GM12878 (cell line): Measurements from ENCODE around the gene TBCK. TPM values are rescaled to one million over a fixed set of nuclear protein-coding genes. Genes with fewer than 3 reads are reported as not detected.

ENCODE experiments used
- ATAC-seq: fragments of 200-7000 bp; cut with Tn5 transposase; 3 replicates; pipeline ENCODE4 v1.9.1; 2020; ENCODE audit warnings: mild to moderate bottlenecking, moderate library complexity
- BruUV-seq: library from RNA; stranded (reverse); fragments of 400-500 nt; replicated peaks from 2 replicates; lab custom pipeline; 2021; lab: Mats Ljungman, UMichigan
- CTCF ChIA-PET: fragments of 300-600 bp; sonication (Branson Sonifier 250); formaldehyde crosslinking; extraction: SDS; loops from one replicate; lab custom pipeline; 2021; ENCODE audit warnings: inconsistent platforms; lab: Yijun Ruan, JAX
- POLR2A ChIA-PET: fragments of 350-600 bp; formaldehyde crosslinking; extraction: SDS; loops from one replicate; lab custom pipeline; 2021; ENCODE audit warnings: inconsistent platforms; lab: Charles Lee
- RAD21 ChIA-PET: fragments of 300-600 bp; sonication (Branson Sonifier 250); formaldehyde crosslinking; loops from one replicate; lab custom pipeline; 2023; ENCODE audit warnings: antibody characterized with exemption; ENCODE audit not compliant: unreplicated experiment; lab: Charles Lee
- SMC1A ChIA-PET: fragments of 300-600 bp; sonication (Branson Sonifier 250); formaldehyde crosslinking; loops from one replicate; lab custom pipeline; 2023; ENCODE audit not compliant: unreplicated experiment, uncharacterized antibody; lab: Charles Lee
- DNase-seq: peaks from one replicate; pipeline ENCODE4 v3.0.0-alpha.2; 2011; ENCODE audit warnings: low read depth, low spot score
- FAIRE-seq: peaks from 3 replicates; lab custom pipeline; 2011; peaks lifted over from hg19 to GRCh38; lab: Jason Lieb, UNC
- H2AFZ ChIP-seq: 2 replicates; pipeline ENCODE4 v1.6.0; 2011; ENCODE audit warnings: low read depth, low read length, control low read depth; ENCODE audit not compliant: control insufficient read depth
- H3K27ac ChIP-seq: 2 replicates; pipeline ENCODE4 v1.5.1; 2011; ENCODE audit warnings: control low read depth; ENCODE audit not compliant: control insufficient read depth, insufficient read depth
- H3K27me3 ChIP-seq, 2 experiments: replicated peaks in 1 of 2; 2 replicates each; pipeline versions ENCODE4 v1.6.0 to v1.6.1; 2011; ENCODE audit warnings: low read length in 1 of 2; ENCODE audit not compliant: control insufficient read depth in 2 of 2, insufficient read depth in 2 of 2
- H3K36me3 ChIP-seq, 2 experiments: 2 replicates each; pipeline ENCODE4 v1.5.1; 2011; ENCODE audit warnings: low read length in 1 of 2; ENCODE audit not compliant: control insufficient read depth in 2 of 2, insufficient read depth in 2 of 2
- H3K4me1 ChIP-seq: 2 replicates; pipeline ENCODE4 v1.6.1; 2011; ENCODE audit warnings: mild to moderate bottlenecking, low read length, moderate library complexity, mixed read lengths; ENCODE audit not compliant: control insufficient read depth, insufficient read depth
- H3K4me2 ChIP-seq: 2 replicates; pipeline ENCODE4 v1.6.0; 2011; ENCODE audit warnings: control low read depth; ENCODE audit not compliant: control insufficient read depth, insufficient read depth
- H3K4me3 ChIP-seq: fragments of 200-600 bp; sonication (generic); 2 replicates; pipeline ENCODE4 v1.5.1; 2016
- H3K79me2 ChIP-seq: 2 replicates; pipeline ENCODE4 v1.6.0; 2011; ENCODE audit warnings: low read length; ENCODE audit not compliant: control insufficient read depth, insufficient read depth
- H3K9ac ChIP-seq: 2 replicates; pipeline ENCODE4 v1.8.0; 2011; ENCODE audit warnings: low read length, control low read depth, mixed read lengths; ENCODE audit not compliant: control insufficient read depth, insufficient read depth
- H3K9me3 ChIP-seq: replicated peaks from 3 replicates; pipeline ENCODE4 v1.5.1; 2011; ENCODE audit warnings: mild to moderate bottlenecking, low read length; ENCODE audit not compliant: control insufficient read depth, insufficient read depth
- H4K20me1 ChIP-seq: 2 replicates; pipeline ENCODE4 v1.6.0; 2011; ENCODE audit not compliant: control insufficient read depth, insufficient read depth
- CHD1 ChIP-seq: IDR thresholded peaks from 2 replicates; pipeline ENCODE4 v1.6.1; 2012; ENCODE audit warnings: low read depth, low read length, improper control_type of control experiment
- EED ChIP-seq: sonication (generic); IDR thresholded peaks from 2 replicates; pipeline ENCODE4 v1.6.1; 2016; ENCODE audit warnings: antibody characterized with exemption, low read depth
- IKZF1 ChIP-seq: fragments of 450-650 bp; conservative IDR thresholded peaks from 2 replicates; pipeline ENCODE4 v1.6.1; 2017; ENCODE audit warnings: antibody characterized with exemption, mild to moderate bottlenecking
- IKZF2 ChIP-seq, 2 experiments: fragments of 450-650 bp; IDR thresholded peaks; 2 replicates each; pipeline ENCODE4 v1.6.1; 2017; ENCODE audit warnings: mild to moderate bottlenecking in 2 of 2, moderate library complexity in 2 of 2
- MTA3 ChIP-seq: IDR thresholded peaks from 2 replicates; pipeline ENCODE4 v1.6.1; 2012; ENCODE audit warnings: low read length, inconsistent platforms, borderline replicate concordance
- RCOR1 ChIP-seq: conservative IDR thresholded peaks from 2 replicates; pipeline ENCODE4 v1.6.1; 2012; ENCODE audit warnings: low read depth, low read length, improper control_type of control experiment
- SP1 ChIP-seq: IDR thresholded peaks from one replicate; pipeline ENCODE4 v1.6.1; 2011; ENCODE audit warnings: low read depth, low read length
- ZNF274 ChIP-seq: IDR thresholded peaks from one replicate; pipeline ENCODE4 v1.8.0; 2011; ENCODE audit not compliant: insufficient read length, insufficient read depth
- WGBS: methylation state at CpG from one replicate; pipeline ENCODE4 v1.1.6; 2016; ENCODE audit warnings: low lambda C conversion rate; ENCODE audit not compliant: insufficient replicate concordance, insufficient coverage; ENCODE audit errors: missing lambda C conversion rate; 5-methylcytosine and 5-hydroxymethylcytosine counted together
- in situ Hi-C: fragments of 300-500 bp; cut with MboI; formaldehyde crosslinking; loops from 9 replicates; pipeline ENCODE4 v1.14.3; 2018; ENCODE audit warnings: mixed read lengths
- intact Hi-C: fragments of 100-400 bp; cut with micrococcal nuclease; formaldehyde crosslinking; loops from one replicate; pipeline ENCODE4 v1.14.2; 2022; ENCODE audit not compliant: unreplicated experiment
- polyA plus RNA-seq, 11 experiments: library from polyadenylated mRNA; depleted of rRNA in 4 of 11; unstranded in 6 of 11; stranded (reverse) in 5 of 11; fragments of >200 nt; fragmentation: Nextera tagmentation in 4 of 11; fragmentation: Illumina TruSeq in 1 of 11; extraction: Ambion mirVana in 4 of 11; extraction: Trizol in 1 of 11; gene quantifications; 1 replicate in 1 of 11; 2 replicates in 10 of 11; pipeline versions ENCODE4 v1.2.1 to v1.2.3, GENCODE V29; 2011 to 2016; ENCODE audit warnings: inconsistent platforms in 2 of 11, missing spikeins in 2 of 11, low read depth in 1 of 11
- total RNA-seq, 4 experiments: library from RNA; depleted of rRNA in 3 of 4; stranded (reverse); fragments of >200 nt in 3 of 4; fragmentation: Illumina TruSeq in 1 of 4; extraction: Trizol in 1 of 4; gene quantifications; 2 replicates each; pipeline versions ENCODE4 v1.2.1 to v1.2.3, GENCODE V29; 2013 to 2021
- TF ChIP-seq, protein P1 (sequence below): IDR thresholded peaks from 2 replicates; pipeline ENCODE4 v1.6.1; 2012; ENCODE audit warnings: low read depth, low read length, improper control_type of control experiment
- TF ChIP-seq, protein P2 (sequence below): IDR thresholded peaks from 2 replicates; pipeline ENCODE4 v1.6.1; 2012; ENCODE audit warnings: mild to moderate bottlenecking, low read depth, low read length
- TF ChIP-seq, protein P3 (sequence below): IDR thresholded peaks from 2 replicates; pipeline ENCODE4 v1.6.1; 2012; ENCODE audit warnings: low read length, inconsistent platforms

The TBCK gene
- total and polyA plus RNA-seq, 10 of the 15 experiments (the other 5 are each of a cell fraction or from before 2014, with no cell fraction given), result 4.1 to 30.3 (median 20.2) TPM

DNA sequence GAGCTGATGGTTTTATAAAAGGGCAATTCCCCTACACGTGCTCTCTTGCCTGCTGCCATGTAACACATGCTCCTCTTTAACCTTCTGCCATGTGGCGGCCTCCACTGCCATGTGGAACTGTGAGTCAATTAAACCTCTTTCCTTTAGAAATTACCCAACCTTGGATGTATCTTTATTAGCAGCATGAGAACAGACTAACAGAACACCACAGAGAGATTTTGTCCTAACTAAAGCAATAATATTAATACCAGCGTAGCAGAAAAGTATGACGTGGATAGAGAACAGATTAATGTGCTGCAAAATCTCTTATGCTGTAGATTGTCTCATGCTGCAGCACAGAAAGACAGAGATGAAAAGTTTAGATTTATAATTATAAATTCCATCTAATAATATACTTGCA lies 23.4 kb upstream of the TBCK start:
- no peak overlapping the region for H3K4me3 ChIP-seq
- RAD21 ChIA-PET, result no interaction called here
- no peaks in the 10 kb centered on the region for H3K27me3 ChIP-seq
- CTCF ChIA-PET, result no interaction called here
- 86% methylated on average over 4 of the region's 4 CpGs for WGBS
- peaks cover 18% of the 10 kb centered on the region; the same call in 2 of the 3 replicates for H3K9me3 ChIP-seq
- H3K79me2 ChIP-seq, result peaks cover 5% of the 10 kb centered on the region
- intact Hi-C loops (no loop called here), in situ Hi-C loops (no loop called here)
- no peaks in the 10 kb centered on the region for H4K20me1 ChIP-seq
- no peak overlapping the region for H2AFZ ChIP-seq
- no peak for FAIRE-seq
- H3K36me3 ChIP-seq, result peaks cover 7 to 42% of the 10 kb centered on the region in 2 experiments
- H3K27ac ChIP-seq, result no peak overlapping the region
- TF ChIP-seq SP1 (no peak), MTA3 (no peak), IKZF1 (no peak), CHD1 (no peak)
- TF ChIP-seq, all 136 proteins: peak for 0
- H3K4me2 ChIP-seq, result no peak overlapping the region
- DNase-seq (no peak), ATAC-seq (no peak)
- SMC1A ChIA-PET, result no interaction called here
- no peaks in the 10 kb centered on the region for H3K4me1 ChIP-seq
- BruUV-seq, result no TSS peak
- no peak overlapping the region for H3K9ac ChIP-seq
- POLR2A ChIA-PET, result no interaction called here

DNA sequence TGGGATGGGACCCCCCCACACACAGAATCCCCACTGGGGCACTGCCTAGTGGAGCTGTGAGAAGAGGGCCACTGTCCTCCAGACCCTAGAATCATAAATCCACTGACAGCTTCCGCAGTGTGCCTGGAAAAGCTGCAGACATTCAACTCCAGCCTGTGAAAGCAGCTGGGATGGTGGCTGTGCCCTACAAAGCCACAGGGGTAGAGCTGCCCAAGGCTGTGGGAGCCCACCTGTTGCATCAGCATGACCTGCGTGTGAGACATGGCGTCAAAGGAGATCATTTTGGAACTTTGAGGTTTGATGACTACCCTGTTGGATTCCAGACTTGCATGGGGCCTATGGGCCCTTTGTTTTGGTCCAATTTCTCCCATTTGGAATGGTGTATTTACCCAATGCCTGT lies 22.7 kb upstream of the TBCK start:
- BruUV-seq, result no TSS peak
- DNase-seq (no peak), FAIRE-seq (no peak), ATAC-seq (no peak)
- in situ Hi-C loops (no loop called here), intact Hi-C loops (no loop called here)
- no peaks in the 10 kb centered on the region for H4K20me1 ChIP-seq
- H3K9ac ChIP-seq, result no peak overlapping the region
- SMC1A ChIA-PET, result no interaction called here
- RAD21 ChIA-PET, result no interaction called here
- 95% methylated on average over 3 of the region's 3 CpGs for WGBS
- H3K79me2 ChIP-seq, result peaks cover 5% of the 10 kb centered on the region
- H3K27me3 ChIP-seq, result no peaks in the 10 kb centered on the region
- TF ChIP-seq EED (no peak), RCOR1 (no peak), ZNF274 (no peak), IKZF2 (IDR thresholded peaks at IDR 0.05) (no peak)
- TF ChIP-seq, protein P1, sequence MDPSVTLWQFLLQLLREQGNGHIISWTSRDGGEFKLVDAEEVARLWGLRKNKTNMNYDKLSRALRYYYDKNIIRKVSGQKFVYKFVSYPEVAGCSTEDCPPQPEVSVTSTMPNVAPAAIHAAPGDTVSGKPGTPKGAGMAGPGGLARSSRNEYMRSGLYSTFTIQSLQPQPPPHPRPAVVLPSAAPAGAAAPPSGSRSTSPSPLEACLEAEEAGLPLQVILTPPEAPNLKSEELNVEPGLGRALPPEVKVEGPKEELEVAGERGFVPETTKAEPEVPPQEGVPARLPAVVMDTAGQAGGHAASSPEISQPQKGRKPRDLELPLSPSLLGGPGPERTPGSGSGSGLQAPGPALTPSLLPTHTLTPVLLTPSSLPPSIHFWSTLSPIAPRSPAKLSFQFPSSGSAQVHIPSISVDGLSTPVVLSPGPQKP, result no peak
- TF ChIP-seq, protein P2, sequence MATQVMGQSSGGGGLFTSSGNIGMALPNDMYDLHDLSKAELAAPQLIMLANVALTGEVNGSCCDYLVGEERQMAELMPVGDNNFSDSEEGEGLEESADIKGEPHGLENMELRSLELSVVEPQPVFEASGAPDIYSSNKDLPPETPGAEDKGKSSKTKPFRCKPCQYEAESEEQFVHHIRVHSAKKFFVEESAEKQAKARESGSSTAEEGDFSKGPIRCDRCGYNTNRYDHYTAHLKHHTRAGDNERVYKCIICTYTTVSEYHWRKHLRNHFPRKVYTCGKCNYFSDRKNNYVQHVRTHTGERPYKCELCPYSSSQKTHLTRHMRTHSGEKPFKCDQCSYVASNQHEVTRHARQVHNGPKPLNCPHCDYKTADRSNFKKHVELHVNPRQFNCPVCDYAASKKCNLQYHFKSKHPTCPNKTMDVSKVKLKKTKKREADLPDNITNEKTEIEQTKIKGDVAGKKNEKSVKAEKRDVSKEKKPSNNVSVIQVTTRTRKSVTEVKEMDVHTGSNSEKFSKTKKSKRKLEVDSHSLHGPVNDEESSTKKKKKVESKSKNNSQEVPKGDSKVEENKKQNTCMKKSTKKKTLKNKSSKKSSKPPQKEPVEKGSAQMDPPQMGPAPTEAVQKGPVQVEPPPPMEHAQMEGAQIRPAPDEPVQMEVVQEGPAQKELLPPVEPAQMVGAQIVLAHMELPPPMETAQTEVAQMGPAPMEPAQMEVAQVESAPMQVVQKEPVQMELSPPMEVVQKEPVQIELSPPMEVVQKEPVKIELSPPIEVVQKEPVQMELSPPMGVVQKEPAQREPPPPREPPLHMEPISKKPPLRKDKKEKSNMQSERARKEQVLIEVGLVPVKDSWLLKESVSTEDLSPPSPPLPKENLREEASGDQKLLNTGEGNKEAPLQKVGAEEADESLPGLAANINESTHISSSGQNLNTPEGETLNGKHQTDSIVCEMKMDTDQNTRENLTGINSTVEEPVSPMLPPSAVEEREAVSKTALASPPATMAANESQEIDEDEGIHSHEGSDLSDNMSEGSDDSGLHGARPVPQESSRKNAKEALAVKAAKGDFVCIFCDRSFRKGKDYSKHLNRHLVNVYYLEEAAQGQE, result no peak
- TF ChIP-seq, protein P3, sequence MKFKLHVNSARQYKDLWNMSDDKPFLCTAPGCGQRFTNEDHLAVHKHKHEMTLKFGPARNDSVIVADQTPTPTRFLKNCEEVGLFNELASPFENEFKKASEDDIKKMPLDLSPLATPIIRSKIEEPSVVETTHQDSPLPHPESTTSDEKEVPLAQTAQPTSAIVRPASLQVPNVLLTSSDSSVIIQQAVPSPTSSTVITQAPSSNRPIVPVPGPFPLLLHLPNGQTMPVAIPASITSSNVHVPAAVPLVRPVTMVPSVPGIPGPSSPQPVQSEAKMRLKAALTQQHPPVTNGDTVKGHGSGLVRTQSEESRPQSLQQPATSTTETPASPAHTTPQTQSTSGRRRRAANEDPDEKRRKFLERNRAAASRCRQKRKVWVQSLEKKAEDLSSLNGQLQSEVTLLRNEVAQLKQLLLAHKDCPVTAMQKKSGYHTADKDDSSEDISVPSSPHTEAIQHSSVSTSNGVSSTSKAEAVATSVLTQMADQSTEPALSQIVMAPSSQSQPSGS, result no peak
- peaks cover 18% of the 10 kb centered on the region; the same call in 2 of the 3 replicates for H3K9me3 ChIP-seq
- H3K27ac ChIP-seq, result no peak overlapping the region
- CTCF ChIA-PET, result no interaction called here
- peaks cover 7 to 42% of the 10 kb centered on the region in 2 experiments for H3K36me3 ChIP-seq
- no peak overlapping the region for H3K4me3 ChIP-seq
- no peaks in the 10 kb centered on the region for H3K4me1 ChIP-seq
- POLR2A ChIA-PET, result no interaction called here
- no peak overlapping the region for H3K4me2 ChIP-seq
- no peak overlapping the region for H2AFZ ChIP-seq
